Measurements from ENCODE around the gene FBLN1.

- no peak for TF ChIP-seq CTCF (conservative IDR thresholded peaks at IDR 0.05)
- no peak for TF ChIP-seq ZFX (IDR thresholded peaks at IDR 0.05)
Measured at GRCh38 chr22:45647532-45648225, 145.0 kb downstream of the FBLN1 start.

All from C4-2B (cell line).